NCI-H82 treated with DMSO at 0.1 percent for 48 hours (cell line): ENCODE measurements around the gene RAVER1.
A peak's percentile ranks its signal among the peaks of the same experiment; 100 is the strongest.

Experiments
- DNase-seq: peaks from one replicate; lab custom pipeline; 2025; ENCODE audit not compliant: unreplicated experiment; lab: John Stamatoyannopoulos, UW

Gene RAVER1

DNA sequence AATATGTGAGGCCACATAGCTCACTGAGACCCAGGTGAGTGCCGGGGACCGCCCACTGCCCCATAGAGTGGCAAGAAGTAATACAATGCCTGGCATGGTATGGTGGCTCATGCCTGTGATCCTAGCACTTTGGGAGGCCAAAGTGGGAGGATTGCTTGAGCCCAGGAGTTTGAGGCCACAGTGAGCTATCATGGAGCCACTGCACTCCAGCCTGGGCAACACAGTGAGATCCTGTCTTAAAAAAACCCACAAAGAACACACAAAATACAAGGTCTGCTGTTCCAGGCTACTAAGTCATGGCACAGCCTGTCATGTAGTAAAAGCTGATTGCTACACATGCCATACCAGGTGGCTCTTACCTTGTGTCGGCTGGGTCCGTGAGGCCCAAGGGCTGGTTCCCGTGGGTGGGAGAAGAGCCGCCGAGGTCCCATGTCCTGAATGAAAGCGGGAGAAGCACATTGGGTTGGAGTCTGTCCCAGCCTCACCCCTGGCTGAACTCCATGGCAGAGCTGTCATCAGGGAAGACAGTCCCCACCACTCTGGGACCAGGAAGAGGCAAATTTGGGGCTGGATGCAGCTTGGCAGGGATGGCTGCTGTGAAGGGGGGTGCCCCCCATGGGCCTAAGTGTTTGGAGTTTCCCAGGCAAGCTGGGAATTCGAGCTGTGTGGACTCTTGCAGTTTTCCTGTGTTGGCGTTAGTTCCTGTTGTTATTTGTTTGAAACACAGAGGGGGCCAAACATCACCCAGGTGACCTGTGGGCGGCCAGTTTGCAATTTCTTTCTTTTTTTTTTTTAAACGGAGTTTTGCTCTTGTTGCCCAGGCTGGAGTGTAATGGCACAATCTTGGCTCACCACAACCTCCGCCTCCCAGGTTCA lies 14.3 kb downstream of the RAVER1 start:
- no peak for DNase-seq

DNA sequence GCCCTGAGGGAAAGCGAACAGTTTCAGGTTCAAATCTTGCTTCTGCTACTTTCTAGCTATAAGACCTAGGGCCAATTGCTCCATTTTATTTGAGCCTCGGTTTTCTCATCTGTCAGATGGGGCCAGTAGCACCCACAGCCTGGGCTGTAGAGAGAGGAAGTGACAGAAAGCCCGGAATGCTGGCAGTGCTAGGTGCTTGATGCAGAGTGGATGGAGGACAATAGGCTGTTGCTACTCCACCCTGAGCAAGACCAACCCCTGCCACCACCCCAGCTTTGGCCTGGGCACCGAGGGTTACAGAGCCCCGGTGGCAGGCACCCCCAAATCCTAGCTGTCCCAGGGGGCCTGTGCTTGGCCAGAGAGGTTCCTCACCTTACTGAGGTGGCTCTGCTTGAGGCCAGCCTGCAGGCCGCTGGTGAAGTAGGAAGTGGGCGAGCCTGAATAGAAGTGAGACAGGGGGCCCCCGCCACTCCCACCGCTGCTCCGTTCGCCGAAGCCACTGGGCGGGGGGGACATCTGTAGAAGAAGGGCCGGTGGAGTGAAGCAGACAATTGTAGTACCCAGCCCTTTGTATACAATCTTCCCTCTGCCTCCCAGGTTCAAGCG lies 15.4 kb downstream of the RAVER1 start:
- DNase-seq, result no peak

- no peak for DNase-seq
These were observed 16.1 kb downstream of the RAVER1 start for GRCh38 chr19:10317045-10317856.

- no peak for DNase-seq
These were observed 16.9 kb downstream of the RAVER1 start for GRCh38 chr19:10316229-10317044.

- peak; percentile 33 for DNase-seq
These were observed 17.8 kb downstream of the RAVER1 start, which contains the start of gene FDX2 for GRCh38 chr19:10315335-10316214. Gene FDX2 (minus strand): TSS chr19:10316015. CDS start chr19:10315996, 19 bp downstream.

DNA sequence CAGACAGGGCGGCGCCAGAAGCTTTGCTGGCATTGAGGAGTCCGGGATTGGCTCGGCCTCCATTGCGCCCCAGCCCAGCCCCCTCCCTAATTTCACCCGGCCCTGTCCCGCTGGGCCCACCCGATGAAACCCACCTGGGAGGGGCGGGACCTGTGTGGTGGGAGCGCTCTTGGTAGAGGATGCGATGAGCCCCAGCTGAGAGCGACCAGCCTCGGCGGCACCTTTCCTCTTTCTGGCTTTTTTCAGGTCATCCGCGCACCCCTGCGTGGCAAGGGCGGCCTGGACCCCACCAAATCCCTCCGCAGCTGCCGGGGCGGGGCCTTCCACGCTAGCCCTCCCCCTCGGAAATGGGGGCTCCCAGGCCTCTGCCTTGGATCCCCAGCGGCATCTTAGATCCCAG lies 23.9 kb downstream of the RAVER1 start, which contains the start of gene ZGLP1:
TSS of gene ZGLP1 (minus strand) at position 393 of the 400 bp plus-strand sequence.
- DNase-seq, result no peak

DNA sequence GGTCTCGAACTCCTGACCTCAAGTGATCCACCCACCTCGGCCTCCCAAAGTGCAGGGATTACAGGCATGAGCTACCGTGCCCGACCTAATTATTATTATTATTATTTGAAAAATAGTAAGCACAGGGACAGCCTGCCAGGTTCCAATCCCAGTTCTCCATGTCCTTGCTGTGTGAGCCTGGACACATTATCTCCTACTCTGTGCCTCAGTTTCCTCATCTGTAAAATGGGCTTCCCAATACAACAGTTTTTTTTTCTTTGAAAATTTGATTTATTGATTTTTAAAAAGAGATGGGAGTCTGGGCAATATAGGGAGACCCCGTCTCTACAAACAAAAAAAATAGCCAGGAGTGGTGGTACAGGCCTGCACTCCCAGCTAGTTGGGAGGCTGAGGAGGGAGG lies 27.0 kb downstream of the RAVER1 start:
- no peak for DNase-seq

GRCh38 chr19:10305139-10305806 lies 28.1 kb downstream of the RAVER1 start:
- peak; percentile 36 for DNase-seq

GRCh38 chr19:10299545-10300458 lies 33.5 kb downstream of the RAVER1 start:
- DNase-seq, result peak; percentile 30

- DNase-seq, result no peak
These were observed 37.3 kb downstream of the RAVER1 start for GRCh38 chr19:10295847-10296591.

DNA sequence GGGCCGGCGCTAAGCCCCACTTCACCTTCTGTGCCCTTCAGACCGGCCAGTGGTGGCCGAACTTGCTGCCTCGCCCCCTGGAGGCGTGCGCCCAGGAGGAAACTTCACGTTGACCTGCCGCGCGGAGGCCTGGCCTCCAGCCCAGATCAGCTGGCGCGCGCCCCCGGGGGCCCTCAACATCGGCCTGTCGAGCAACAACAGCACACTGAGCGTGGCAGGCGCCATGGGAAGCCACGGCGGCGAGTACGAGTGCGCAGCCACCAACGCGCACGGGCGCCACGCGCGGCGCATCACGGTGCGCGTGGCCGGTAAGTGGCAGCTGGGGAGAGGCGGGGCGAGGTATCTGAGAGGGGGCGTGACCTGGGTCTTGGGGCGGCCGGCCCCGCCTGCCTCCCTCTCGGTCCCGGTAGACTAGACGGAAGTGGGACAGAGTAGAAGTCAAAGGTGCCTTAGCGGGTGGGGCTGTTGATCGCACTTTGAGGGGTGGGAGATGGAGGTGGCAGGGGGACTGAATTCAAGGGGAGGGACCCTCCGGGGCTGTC lies 38.0 kb downstream of the RAVER1 start:
- no peak for DNase-seq

DNA sequence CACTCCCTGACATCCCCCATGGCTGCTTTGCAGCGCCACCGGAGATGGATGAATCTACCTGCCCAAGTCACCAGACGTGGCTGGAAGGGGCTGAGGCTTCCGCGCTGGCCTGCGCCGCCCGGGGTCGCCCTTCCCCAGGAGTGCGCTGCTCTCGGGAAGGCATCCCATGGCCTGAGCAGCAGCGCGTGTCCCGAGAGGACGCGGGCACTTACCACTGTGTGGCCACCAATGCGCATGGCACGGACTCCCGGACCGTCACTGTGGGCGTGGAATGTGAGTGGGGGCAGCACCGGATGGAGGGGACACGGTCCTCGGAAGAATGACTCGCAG lies 39.0 kb downstream of the RAVER1 start:
- no peak for DNase-seq

GRCh38 chr19:10293637-10294367 lies 39.5 kb downstream of the RAVER1 start:
- DNase-seq, result no peak

- no peak for DNase-seq
These were observed 40.3 kb downstream of the RAVER1 start for GRCh38 chr19:10292789-10293636.

GRCh38 chr19:10292206-10292788 lies 41.0 kb downstream of the RAVER1 start:
- peak; percentile 95 for DNase-seq
